Stimulated activated CD8-positive, alpha-beta memory T cell treated with anti-CD3 and anti-CD28 coated beads, Interleukin-2, amount 100 ng/mL, for 1 hour (primary cell): ENCODE measurements around the gene PXMP4.

Source experiments
- DNase-seq, 2 donors: peaks; one replicate each; pipeline ENCODE4 v3.0.0-alpha.2; 2020; ENCODE audit warnings: low read depth in 2 of 2

PXMP4 gene

DNA sequence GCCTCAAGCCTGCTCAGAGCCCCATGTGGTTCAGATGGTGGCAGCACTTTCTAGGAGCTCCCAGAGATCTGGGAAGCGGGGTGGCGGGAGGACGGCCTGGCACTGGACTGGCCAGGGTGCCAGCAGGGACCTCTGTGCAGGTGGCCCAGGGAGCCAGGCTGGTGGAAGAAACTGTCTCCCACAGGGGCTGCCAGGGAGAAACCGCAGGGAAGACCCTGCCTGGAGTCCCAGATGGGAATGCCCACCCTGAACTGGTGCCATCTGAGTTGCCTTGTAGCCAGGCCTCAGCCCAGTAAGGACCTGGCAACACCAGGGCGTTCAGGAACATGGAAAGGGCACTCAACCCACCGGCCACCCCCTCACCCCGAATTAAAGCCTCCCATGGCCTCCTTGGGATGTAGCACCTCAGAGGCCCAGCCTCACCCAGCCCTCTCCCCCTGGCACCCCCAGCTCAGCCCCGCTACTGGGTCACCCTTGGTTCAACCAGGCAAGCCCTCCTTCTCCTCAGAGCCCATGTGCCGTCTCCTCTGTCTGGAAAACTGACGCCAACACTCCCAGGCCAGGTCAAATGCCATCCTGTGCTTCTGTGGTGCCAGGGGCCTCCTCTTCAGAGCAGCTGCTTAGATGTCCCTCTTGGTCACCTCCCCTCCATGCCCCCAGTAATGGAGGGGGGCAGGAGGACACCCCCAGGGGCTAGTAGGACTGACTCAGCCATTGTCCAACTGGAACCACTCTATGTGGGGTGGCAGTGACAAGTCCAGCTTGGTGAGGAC lies 63.9 kb downstream of the PXMP4 start:
- DNase-seq: no peak

- DNase-seq: no peak
Observed at GRCh38 chr20:33655164-33655563, 64.9 kb downstream of the PXMP4 start.

GRCh38 chr20:33654680-33655161 lies 65.4 kb downstream of the PXMP4 start:
- DNase-seq: no peak

- no peak for DNase-seq
Observed at GRCh38 chr20:33653900-33654596, 66.1 kb downstream of the PXMP4 start.

DNA sequence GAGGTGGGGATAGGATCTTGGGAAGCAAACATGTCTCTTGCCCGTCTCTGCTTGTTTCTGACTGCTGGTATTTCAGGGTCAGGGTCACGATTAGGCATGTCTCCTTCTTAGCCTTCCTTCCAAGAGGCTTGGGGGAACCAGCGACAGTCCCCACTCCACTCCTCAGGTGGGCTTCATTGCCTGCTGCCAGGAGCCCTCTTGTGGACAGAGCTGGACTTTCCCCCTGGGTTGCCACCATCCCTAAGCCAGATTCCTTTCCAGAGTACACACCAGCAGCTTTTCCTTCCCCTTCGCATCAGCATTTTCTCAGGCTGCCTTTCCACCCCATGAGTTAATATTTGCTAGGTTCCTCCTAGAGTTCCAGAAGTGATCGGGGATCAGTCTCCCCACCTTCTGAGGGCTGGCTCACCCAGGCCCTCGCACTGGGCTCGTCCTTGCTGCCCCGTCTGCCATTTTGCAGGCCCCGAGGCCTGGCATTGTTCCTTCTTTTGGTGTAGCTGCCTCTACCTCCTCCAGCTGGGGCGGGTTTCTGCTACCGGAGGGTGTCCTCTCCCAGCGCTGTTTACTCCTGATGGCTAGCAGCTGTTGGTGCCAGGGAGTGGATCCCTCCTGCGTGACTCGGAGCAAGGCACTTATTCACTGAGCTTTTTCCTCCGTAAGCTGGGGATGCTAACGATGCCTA lies 66.8 kb downstream of the PXMP4 start:
- no peak for DNase-seq
